Measurements from ENCODE around the gene CAB39.

The CAB39 gene

DNA sequence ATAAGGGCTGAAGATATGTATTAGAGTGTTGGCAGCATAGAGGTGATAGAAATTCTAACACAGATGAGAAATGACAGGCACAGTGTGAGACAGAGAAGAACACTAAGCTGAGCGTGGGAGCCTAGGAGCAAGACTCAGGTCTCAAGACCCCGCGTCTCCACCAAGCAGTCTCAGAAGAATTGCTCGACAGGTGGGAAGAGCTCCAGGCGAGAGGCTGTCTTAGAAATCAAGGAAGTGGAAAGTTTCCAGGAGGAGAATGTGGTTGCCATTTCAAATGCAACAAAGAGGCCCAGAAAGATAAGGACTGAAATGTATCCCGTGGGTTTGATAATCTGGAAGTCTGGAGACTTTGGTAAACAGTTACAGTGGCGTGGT lies 31.5 kb upstream of the CAB39 start:
- TF ChIP-seq, protein P1, sequence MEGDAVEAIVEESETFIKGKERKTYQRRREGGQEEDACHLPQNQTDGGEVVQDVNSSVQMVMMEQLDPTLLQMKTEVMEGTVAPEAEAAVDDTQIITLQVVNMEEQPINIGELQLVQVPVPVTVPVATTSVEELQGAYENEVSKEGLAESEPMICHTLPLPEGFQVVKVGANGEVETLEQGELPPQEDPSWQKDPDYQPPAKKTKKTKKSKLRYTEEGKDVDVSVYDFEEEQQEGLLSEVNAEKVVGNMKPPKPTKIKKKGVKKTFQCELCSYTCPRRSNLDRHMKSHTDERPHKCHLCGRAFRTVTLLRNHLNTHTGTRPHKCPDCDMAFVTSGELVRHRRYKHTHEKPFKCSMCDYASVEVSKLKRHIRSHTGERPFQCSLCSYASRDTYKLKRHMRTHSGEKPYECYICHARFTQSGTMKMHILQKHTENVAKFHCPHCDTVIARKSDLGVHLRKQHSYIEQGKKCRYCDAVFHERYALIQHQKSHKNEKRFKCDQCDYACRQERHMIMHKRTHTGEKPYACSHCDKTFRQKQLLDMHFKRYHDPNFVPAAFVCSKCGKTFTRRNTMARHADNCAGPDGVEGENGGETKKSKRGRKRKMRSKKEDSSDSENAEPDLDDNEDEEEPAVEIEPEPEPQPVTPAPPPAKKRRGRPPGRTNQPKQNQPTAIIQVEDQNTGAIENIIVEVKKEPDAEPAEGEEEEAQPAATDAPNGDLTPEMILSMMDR (IDR thresholded peaks at IDR 0.05; ENCODE audit: control insufficient read depth, extremely low read depth, insufficient read depth): no peak
- DNase-seq (ENCODE audit: low read depth): no peak
- H3K4me3 ChIP-seq (ENCODE audit: low read depth, low read length): no peak overlapping the region

DNA sequence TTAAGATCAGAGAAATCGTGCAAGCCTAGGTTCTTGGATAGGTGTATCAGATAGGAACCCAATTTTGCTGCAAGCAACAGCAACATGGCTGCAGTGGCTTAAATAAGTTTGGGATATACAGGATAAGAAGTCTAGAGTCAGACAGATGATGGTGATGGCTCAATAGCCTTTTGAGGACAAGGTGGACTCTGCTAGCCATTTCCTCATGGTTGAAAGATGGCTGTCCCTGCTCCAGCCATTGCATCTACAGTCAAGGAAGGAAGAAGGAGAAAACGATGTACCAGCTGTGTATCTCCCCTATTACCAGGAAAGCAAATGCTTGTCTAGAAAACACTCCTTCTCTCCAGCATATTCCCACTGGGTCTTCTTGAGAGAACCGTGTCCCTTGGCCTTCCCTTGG lies 30.1 kb upstream of the CAB39 start:
- no peak for DNase-seq (ENCODE audit: low read depth)
- TF ChIP-seq, protein P1 (IDR thresholded peaks at IDR 0.05; ENCODE audit: control insufficient read depth, extremely low read depth, insufficient read depth): no peak
- H3K4me3 ChIP-seq (ENCODE audit: low read depth, low read length): no peak overlapping the region

DNA sequence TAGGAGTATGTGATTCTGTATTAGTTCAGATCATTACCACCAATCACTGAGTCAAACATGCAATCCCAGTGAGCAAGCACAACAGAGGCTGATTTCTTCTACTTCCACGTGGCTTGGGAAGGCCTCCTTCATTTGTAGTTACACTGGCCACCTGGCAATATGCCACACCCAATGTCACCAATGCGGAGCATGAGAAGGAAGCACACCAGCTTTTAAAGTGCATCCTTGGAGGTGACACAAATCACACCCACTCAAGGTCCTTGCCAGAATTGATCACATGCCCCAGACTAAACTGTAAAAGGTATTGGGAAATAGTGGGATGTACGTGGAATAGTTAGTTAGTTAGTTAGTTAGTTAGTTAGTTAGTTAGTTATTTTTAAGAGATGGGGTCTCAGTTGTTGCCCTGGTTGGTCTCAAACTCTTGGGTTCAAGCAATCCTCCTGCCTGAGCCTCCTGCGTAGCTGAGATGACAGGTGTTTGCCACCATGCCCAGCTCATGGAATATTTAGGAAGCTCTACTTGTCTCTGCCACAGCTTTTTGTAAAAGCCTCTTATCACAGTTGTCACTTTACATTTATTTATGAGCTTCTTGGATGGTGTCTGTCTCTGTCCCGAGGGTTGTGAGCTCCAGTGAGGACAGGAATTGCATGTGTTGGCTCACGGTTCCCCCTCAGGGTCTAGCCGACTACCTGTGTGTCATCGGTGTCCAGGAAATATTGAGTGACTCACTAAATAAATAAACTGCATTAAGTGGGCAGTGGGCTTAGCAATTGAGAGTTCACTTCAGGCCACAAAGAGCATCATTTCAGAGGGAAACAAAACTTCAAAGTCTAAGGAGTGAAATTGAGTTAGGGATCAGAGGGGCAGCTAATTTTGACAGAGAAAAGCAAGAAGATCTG lies 28.1 kb upstream of the CAB39 start:
- H3K4me3 ChIP-seq (ENCODE audit: low read depth, low read length): no peak overlapping the region
- DNase-seq (ENCODE audit: low read depth): peak; percentile 17
- TF ChIP-seq, protein P1 (IDR thresholded peaks at IDR 0.05; ENCODE audit: control insufficient read depth, extremely low read depth, insufficient read depth): no peak

DNA sequence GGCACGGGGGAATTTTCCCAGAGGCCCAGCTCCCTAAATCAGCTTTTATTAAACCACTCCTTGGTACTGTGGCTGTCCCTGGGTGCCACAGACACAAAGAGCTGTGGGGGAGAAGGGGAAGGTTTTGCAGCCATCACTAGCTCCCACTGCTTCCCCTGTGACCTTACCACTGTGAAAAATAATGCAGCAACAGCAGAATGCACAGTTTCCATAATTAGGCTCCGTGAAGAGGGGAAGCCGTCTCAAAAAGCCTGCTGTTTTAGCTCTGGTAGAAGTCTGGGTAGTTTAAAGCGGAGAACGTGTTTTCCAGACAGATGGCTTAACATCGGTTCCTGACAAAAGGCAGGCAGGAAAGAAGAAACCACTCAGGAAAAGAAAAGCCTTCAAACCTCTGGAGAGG lies 27.5 kb upstream of the CAB39 start:
- TF ChIP-seq, protein P1 (IDR thresholded peaks at IDR 0.05; ENCODE audit: control insufficient read depth, extremely low read depth, insufficient read depth): no peak

DNA sequence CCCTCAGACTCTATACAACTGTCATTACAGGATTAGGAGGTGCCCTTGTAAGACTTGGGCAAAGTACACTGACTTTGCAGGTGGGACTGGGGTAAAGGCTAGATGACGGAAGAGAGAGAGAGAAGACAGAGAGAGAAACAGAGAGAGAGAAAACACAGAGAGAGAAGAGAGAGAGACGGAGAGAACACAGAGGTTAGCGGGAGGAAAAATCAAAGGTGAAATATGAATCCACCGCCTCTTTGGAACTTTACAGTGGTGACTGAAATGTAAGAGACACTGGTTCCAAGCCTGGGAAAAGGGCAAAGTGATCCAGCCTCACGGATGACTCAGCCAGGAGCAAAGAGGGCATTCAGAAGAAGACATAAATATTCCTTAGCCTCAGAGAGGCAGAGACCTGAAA lies 25.1 kb upstream of the CAB39 start:
- DNase-seq (ENCODE audit: low read depth): no peak
- TF ChIP-seq, protein P1 (IDR thresholded peaks at IDR 0.05; ENCODE audit: control insufficient read depth, extremely low read depth, insufficient read depth): no peak
- H3K4me3 ChIP-seq (ENCODE audit: low read depth, low read length): no peak overlapping the region

More for the DNA sequence above, 27.5 kb upstream of the CAB39 start:
- no peak overlapping the region for H3K4me3 ChIP-seq (ENCODE audit: low read depth, low read length)
- DNase-seq (ENCODE audit: low read depth): no peak

- DNase-seq (ENCODE audit: low read depth): no peak
- TF ChIP-seq, protein P1 (IDR thresholded peaks at IDR 0.05; ENCODE audit: control insufficient read depth, extremely low read depth, insufficient read depth): no peak
- no peak overlapping the region for H3K4me3 ChIP-seq (ENCODE audit: low read depth, low read length)
Measured at GRCh38 chr2:230688490-230688889, 24.2 kb upstream of the CAB39 start.

- TF ChIP-seq, protein P1 (IDR thresholded peaks at IDR 0.05; ENCODE audit: control insufficient read depth, extremely low read depth, insufficient read depth): no peak
- no peak overlapping the region for H3K4me3 ChIP-seq (ENCODE audit: low read depth, low read length)
- DNase-seq (ENCODE audit: low read depth): no peak
Measured at GRCh38 chr2:230690439-230690838, 22.2 kb upstream of the CAB39 start.

Data from LNCaP clone FGC (cell line).